Epithelial cell of esophagus (primary cell): ENCODE data around the gene PRRT1.

Source experiments
- DNase-seq: peaks from one replicate; pipeline ENCODE4 v3.0.0; 2010; ENCODE audit warnings: low read depth
- H3K4me3 ChIP-seq: 2 replicates; pipeline ENCODE4 v1.5.1; 2011; ENCODE audit warnings: mild to moderate bottlenecking, low read length, control low read depth
- CTCF ChIP-seq: IDR thresholded peaks from 2 replicates; pipeline ENCODE4 v1.5.1; 2011; ENCODE audit warnings: low read depth, mild to moderate bottlenecking, low read length, control low read depth, inconsistent platforms; ENCODE audit not compliant: insufficient read depth; ENCODE audit errors: missing control alignments

Gene PRRT1

GRCh38 chr6:32152769-32153563, 1.2 kb upstream of the PRRT1 start:
- no peak for TF ChIP-seq CTCF
- peak overlapping the region; percentile 94 for H3K4me3 ChIP-seq
- peak; percentile 38 for DNase-seq

GRCh38 chr6:32151181-32151862, 417 bp downstream of the PRRT1 start:
- no peak overlapping the region for H3K4me3 ChIP-seq
- TF ChIP-seq CTCF: no peak
- DNase-seq: no peak

GRCh38 chr6:32149932-32150870, 1.5 kb downstream of the PRRT1 start:
- no peak overlapping the region for H3K4me3 ChIP-seq
- no peak for DNase-seq
- no peak for TF ChIP-seq CTCF

- DNase-seq: no peak
- peak overlapping the region; percentile 82 for H3K4me3 ChIP-seq
- TF ChIP-seq CTCF: no peak
These were observed 2.5 kb downstream of the PRRT1 start for GRCh38 chr6:32149092-32149755.

GRCh38 chr6:32148289-32149091, 3.2 kb downstream of the PRRT1 start:
- peak overlapping the region; percentile 82 for H3K4me3 ChIP-seq
- DNase-seq: peak; percentile 89
- peak; percentile 55 for TF ChIP-seq CTCF
